ENCODE measurements around the gene EHD3. TPM values are rescaled to one million over a fixed set of nuclear protein-coding genes. Genes with fewer than 3 reads are reported as not detected.

Gene EHD3
- total and polyA plus RNA-seq, 2 of the 8 experiments (the other 6 are each of a cell fraction or from before 2014, with no cell fraction given), result 9.3 to 12.0 TPM

- Histone ChIP-seq H4K5ac (ENCODE audit: insufficient read length, low read depth, low read length) (no peak overlapping the region), H3K79me1 (ENCODE audit: low read depth, low read length) (no peaks in the 10 kb centered on the region), H3K23me2 (ENCODE audit: low read depth, low read length) (no peaks in the 10 kb centered on the region), H3K4me2 (ENCODE audit: insufficient read depth in 1 of 2, low read depth in 2 of 2, low read length in 2 of 2) (no peak overlapping the region), H4K20me1 (replicated peaks in 1 of 2; ENCODE audit: control insufficient read depth in 1 of 2, insufficient read depth in 2 of 2, low read length in 2 of 2) (no peaks in the 10 kb centered on the region), H2BK5ac (ENCODE audit: low read depth, low read length) (no peak overlapping the region), H2AK5ac (ENCODE audit: low read depth, low read length) (no peak overlapping the region), H3K9ac (replicated peaks in 1 of 4; ENCODE audit: extremely low read depth in 1 of 4, low read depth in 3 of 4, low read length in 3 of 4) (no peak overlapping the region), H3K4me3 (ENCODE audit: extremely low read depth in 1 of 4, insufficient read depth in 2 of 4, low read depth in 3 of 4, low read length in 4 of 4) (no peak overlapping the region), H3K23ac (ENCODE audit: insufficient read length) (no peak overlapping the region), H3K27me3 (replicated peaks in 1 of 4; ENCODE audit: control insufficient read depth in 3 of 4, extremely low read depth in 1 of 4, insufficient read depth in 3 of 4, low read length in 3 of 4) (no peaks in the 10 kb centered on the region), H3K79me2 (ENCODE audit: control insufficient read depth in 1 of 2, insufficient read depth in 2 of 2, low read length in 2 of 2) (no peaks in the 10 kb centered on the region), H3K18ac (ENCODE audit: extremely low read depth, low read length) (no peak overlapping the region), H2BK20ac (ENCODE audit: low read length) (no peak overlapping the region), H4K8ac (ENCODE audit: extremely low read depth, insufficient read depth, low read length) (no peak overlapping the region), H3K4ac (replicated peaks; ENCODE audit: insufficient read length, low read depth, low read length) (no peak overlapping the region), H3K9me3 (ENCODE audit: insufficient read depth in 2 of 2, low read depth in 1 of 2, low read length in 1 of 2) (no peaks in the 10 kb centered on the region), H3K36me3 (ENCODE audit: control insufficient read depth in 2 of 4, insufficient read depth in 4 of 4, low read length in 3 of 4) (no peaks in the 10 kb centered on the region), H2BK12ac (ENCODE audit: low read depth, low read length) (no peak overlapping the region), H3K56ac (replicated peaks; ENCODE audit: insufficient read length, low read depth, low read length) (no peak overlapping the region), H3K14ac (ENCODE audit: insufficient read length) (no peak overlapping the region), H4K91ac (replicated peaks; ENCODE audit: insufficient read length, low read length) (no peak overlapping the region), H3K27ac (ENCODE audit: low read depth, low read length) (no peak overlapping the region), H3K4me1 (replicated peaks in 1 of 4; ENCODE audit: control insufficient read depth in 3 of 4, insufficient read depth in 4 of 4, low read length in 3 of 4) (no peaks in the 10 kb centered on the region), H2BK120ac (replicated peaks; ENCODE audit: low read depth, low read length) (no peak overlapping the region), H2AFZ (ENCODE audit: low read length) (no peak overlapping the region), H2BK15ac (ENCODE audit: low read length) (no peak overlapping the region)
- WGBS, 2 experiments (ENCODE audit: extremely low coverage in 1 of 2, insufficient coverage in 1 of 2, insufficient read length in 1 of 2, insufficient replicate concordance in 2 of 2, low coverage in 1 of 2, low lambda C conversion rate in 2 of 2, missing lambda C conversion rate in 1 of 2), result 86% methylated on average over 4 of the region's 4 CpGs; no CpG with 5 or more reads in 1 of the 2 experiments
- POLR2A ChIA-PET (ENCODE audit: partially characterized antibody), result no interaction called here
- no peak for FAIRE-seq
- DNase-seq (ENCODE audit: low read depth in 1 of 2, low spot score in 2 of 2), result no peak
- CTCF ChIA-PET (ENCODE audit: partially characterized antibody), result interaction anchor here (0.7 to 2.1 kb wide), 5 partner anchors 9 to 574 kb away, joined by 3 to 6 read pairs (median 4); no protein-coding TSS in a partner anchor
- TF ChIP-seq KDM5A (IDR thresholded peaks at IDR 0.05; ENCODE audit: low read length), result no peak
- TF ChIP-seq TBP (IDR thresholded peaks at IDR 0.05; ENCODE audit: low read depth, low read length), result no peak
- TF ChIP-seq ZNF274 (IDR thresholded peaks at IDR 0.05; ENCODE audit: borderline replicate concordance, extremely low read depth, low read length), result no peak
- TF ChIP-seq CEBPB (IDR thresholded peaks at IDR 0.05; ENCODE audit: low read depth, low read length), result no peak
- no peak for TF ChIP-seq CHD1 (IDR thresholded peaks at IDR 0.05; ENCODE audit: low read depth, low read length)
- TF ChIP-seq CTCF (IDR thresholded peaks at IDR 0.05; ENCODE audit: control extremely low read depth in 1 of 3, insufficient read depth in 1 of 3, low read depth in 1 of 3, low read length in 3 of 3), result no peak
- no peak for TF ChIP-seq HDAC6 (IDR thresholded peaks at IDR 0.05; ENCODE audit: low read depth, low read length)
- no peak for TF ChIP-seq GTF2F1 (IDR thresholded peaks at IDR 0.05; ENCODE audit: borderline replicate concordance, low read depth, low read length)
- TF ChIP-seq NANOG (IDR thresholded peaks at IDR 0.05; ENCODE audit: insufficient read depth, low read depth, low read length, poor library complexity, severe bottlenecking), result no peak
- no peak for TF ChIP-seq PHF8 (conservative IDR thresholded peaks at IDR 0.05; ENCODE audit: low read depth, low read length)
- no peak for TF ChIP-seq SP2 (IDR thresholded peaks at IDR 0.05; ENCODE audit: low read length)
- TF ChIP-seq RFX5 (IDR thresholded peaks at IDR 0.05; ENCODE audit: borderline replicate concordance, low read depth, low read length), result no peak
- TF ChIP-seq ASH2L (IDR thresholded peaks at IDR 0.05; ENCODE audit: low read length), result no peak
These were observed 52.3 kb downstream of the EHD3 start for GRCh38 chr2:31286230-31286629.

All from H1 (cell line).